Measurements from ENCODE around the gene ADCY2.

- TF ChIP-seq CTCF (IDR thresholded peaks at IDR 0.05) (no peak), POLR2AphosphoS5 (IDR thresholded peaks at IDR 0.05; ENCODE audit: insufficient read depth in 1 of 2, low read depth in 1 of 2) (no peak), POLR2A (IDR thresholded peaks at IDR 0.05) (no peak)
Observed at GRCh38 chr5:7759257-7759871, 363.4 kb downstream of the ADCY2 start.
